NB4 (cell line): ENCODE results near the gene USP11.

ENCODE experiments used
- MYC ChIP-seq: IDR thresholded peaks from 2 replicates; pipeline ENCODE4 v1.6.1; 2011; ENCODE audit warnings: low read depth, low read length
- POLR2A ChIP-seq: IDR thresholded peaks from 2 replicates; pipeline ENCODE4 v1.6.1; 2011; ENCODE audit warnings: mild to moderate bottlenecking; ENCODE audit not compliant: insufficient read length; ENCODE audit errors: extremely low read depth
- TF ChIP-seq, protein P1 (sequence below): IDR thresholded peaks from one replicate; pipeline ENCODE4 v1.5.1; 2012; ENCODE audit warnings: low read depth, low read length
- TF ChIP-seq, protein P2 (sequence below): IDR thresholded peaks from 2 replicates; pipeline ENCODE4 v1.6.1; 2011; ENCODE audit warnings: low read depth, low read length

DNA sequence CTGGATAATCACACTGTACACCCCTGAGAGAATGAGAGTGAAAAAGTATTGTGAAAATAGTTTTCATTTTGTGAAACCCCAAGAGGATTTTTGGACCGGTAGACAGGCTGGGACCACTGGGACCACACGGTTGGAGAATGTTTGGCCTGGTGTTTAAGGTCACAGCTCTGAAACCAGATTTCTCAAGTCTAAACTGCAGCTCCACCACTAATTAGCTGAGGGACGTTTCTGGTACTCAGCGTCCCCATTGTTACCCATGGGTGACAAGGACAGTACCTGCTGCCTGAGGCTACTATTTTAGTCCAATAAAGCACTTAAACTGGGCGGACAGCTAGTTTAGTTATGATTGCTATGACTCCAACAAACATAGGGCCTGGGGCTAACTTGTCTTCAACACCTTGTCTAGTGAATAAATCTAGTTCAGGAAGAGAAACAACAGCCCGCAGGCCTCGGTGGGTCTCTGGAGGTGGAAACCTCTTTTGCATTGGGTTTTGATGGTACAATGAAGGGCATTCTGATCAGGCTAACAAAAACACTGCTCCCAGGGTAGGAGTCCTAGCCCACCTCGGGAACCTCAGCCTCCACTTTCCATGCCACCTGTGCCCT is 509 bp upstream of the USP11 start:
- TF ChIP-seq, protein P1, sequence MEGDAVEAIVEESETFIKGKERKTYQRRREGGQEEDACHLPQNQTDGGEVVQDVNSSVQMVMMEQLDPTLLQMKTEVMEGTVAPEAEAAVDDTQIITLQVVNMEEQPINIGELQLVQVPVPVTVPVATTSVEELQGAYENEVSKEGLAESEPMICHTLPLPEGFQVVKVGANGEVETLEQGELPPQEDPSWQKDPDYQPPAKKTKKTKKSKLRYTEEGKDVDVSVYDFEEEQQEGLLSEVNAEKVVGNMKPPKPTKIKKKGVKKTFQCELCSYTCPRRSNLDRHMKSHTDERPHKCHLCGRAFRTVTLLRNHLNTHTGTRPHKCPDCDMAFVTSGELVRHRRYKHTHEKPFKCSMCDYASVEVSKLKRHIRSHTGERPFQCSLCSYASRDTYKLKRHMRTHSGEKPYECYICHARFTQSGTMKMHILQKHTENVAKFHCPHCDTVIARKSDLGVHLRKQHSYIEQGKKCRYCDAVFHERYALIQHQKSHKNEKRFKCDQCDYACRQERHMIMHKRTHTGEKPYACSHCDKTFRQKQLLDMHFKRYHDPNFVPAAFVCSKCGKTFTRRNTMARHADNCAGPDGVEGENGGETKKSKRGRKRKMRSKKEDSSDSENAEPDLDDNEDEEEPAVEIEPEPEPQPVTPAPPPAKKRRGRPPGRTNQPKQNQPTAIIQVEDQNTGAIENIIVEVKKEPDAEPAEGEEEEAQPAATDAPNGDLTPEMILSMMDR: no peak
- no peak for TF ChIP-seq POLR2A
- TF ChIP-seq, protein P2, sequence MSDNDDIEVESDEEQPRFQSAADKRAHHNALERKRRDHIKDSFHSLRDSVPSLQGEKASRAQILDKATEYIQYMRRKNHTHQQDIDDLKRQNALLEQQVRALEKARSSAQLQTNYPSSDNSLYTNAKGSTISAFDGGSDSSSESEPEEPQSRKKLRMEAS: no peak
- no peak for TF ChIP-seq MYC
